A549 (cell line): Measurements from ENCODE around the gene ARHGAP35.

ENCODE experiments used
- ESRRA ChIP-seq: fragments of 150-350 bp; IDR thresholded peaks from 2 replicates; pipeline ENCODE4 v1.6.1; 2014; ENCODE audit warnings: mild to moderate bottlenecking, low read length, borderline replicate concordance
- FOXS1 ChIP-seq: fragments of 250-450 bp; sonication (Bioruptor Pico); IDR thresholded peaks from 2 replicates; pipeline ENCODE4 v1.5.0; 2020; ENCODE audit warnings: mild to moderate bottlenecking, moderate library complexity
- GATA3 ChIP-seq: IDR thresholded peaks from 2 replicates; pipeline ENCODE4 v1.6.1; 2012; ENCODE audit warnings: borderline replicate concordance
- MAFK ChIP-seq: fragments of 450-650 bp; IDR thresholded peaks from 2 replicates; pipeline ENCODE4 v1.6.1; 2014; ENCODE audit not compliant: partially characterized antibody
- PHF8 ChIP-seq: fragments of 200-600 bp; sonication (generic); IDR thresholded peaks from 2 replicates; pipeline ENCODE4 v1.6.1; 2016; ENCODE audit warnings: low read depth, mild to moderate bottlenecking, antibody characterized with exemption, moderate library complexity, borderline replicate concordance
- POLR2A ChIP-seq: IDR thresholded peaks from 2 replicates; pipeline ENCODE4 v1.6.1; 2012; ENCODE audit warnings: mild to moderate bottlenecking, low read length
- POLR2AphosphoS2 ChIP-seq: conservative IDR thresholded peaks from 2 replicates; pipeline ENCODE4 v1.6.1; 2012; ENCODE audit warnings: low read length, improper control_type of control experiment, inconsistent platforms
- RCOR1 ChIP-seq: fragments of 150-350 bp; IDR thresholded peaks from 2 replicates; pipeline ENCODE4 v1.6.1; 2014; ENCODE audit warnings: antibody characterized with exemption, low read length, low read depth
- TF ChIP-seq, protein P1 (sequence below): fragments of >200 bp; sonication (Bioruptor Twin); formaldehyde crosslinking; IDR thresholded peaks from 3 replicates; pipeline ENCODE4 v1.5.1; 2016

- TF ChIP-seq FOXS1 (CRISPR knock-in tag) (no peak), GATA3 (no peak), RCOR1 (no peak), ESRRA (no peak), PHF8 (no peak), POLR2AphosphoS2 (no peak), MAFK (no peak), POLR2A (no peak)
- TF ChIP-seq, protein P1, sequence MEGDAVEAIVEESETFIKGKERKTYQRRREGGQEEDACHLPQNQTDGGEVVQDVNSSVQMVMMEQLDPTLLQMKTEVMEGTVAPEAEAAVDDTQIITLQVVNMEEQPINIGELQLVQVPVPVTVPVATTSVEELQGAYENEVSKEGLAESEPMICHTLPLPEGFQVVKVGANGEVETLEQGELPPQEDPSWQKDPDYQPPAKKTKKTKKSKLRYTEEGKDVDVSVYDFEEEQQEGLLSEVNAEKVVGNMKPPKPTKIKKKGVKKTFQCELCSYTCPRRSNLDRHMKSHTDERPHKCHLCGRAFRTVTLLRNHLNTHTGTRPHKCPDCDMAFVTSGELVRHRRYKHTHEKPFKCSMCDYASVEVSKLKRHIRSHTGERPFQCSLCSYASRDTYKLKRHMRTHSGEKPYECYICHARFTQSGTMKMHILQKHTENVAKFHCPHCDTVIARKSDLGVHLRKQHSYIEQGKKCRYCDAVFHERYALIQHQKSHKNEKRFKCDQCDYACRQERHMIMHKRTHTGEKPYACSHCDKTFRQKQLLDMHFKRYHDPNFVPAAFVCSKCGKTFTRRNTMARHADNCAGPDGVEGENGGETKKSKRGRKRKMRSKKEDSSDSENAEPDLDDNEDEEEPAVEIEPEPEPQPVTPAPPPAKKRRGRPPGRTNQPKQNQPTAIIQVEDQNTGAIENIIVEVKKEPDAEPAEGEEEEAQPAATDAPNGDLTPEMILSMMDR: no peak
Measured at GRCh38 chr19:46907880-46908279, 47.1 kb downstream of the ARHGAP35 start.
